ENCODE measurements around the gene HOXC6.

HOXC6 gene

GRCh38 chr12:54044425-54045103 is 16.3 kb downstream of the HOXC6 start:
- no peak for DNase-seq (ENCODE audit: low read depth)
- no peak for TF ChIP-seq CTCF (conservative IDR thresholded peaks at IDR 0.05; ENCODE audit: low read depth, low read length)
- no peak overlapping the region for H3K4me3 ChIP-seq (ENCODE audit: low read depth, low read length)

GRCh38 chr12:54045401-54045800 is 17.2 kb downstream of the HOXC6 start:
- no peak for DNase-seq (ENCODE audit: low read depth)
- no peak for TF ChIP-seq CTCF (conservative IDR thresholded peaks at IDR 0.05; ENCODE audit: low read depth, low read length)
- H3K4me3 ChIP-seq (ENCODE audit: low read depth, low read length) = no peak overlapping the region

DNA sequence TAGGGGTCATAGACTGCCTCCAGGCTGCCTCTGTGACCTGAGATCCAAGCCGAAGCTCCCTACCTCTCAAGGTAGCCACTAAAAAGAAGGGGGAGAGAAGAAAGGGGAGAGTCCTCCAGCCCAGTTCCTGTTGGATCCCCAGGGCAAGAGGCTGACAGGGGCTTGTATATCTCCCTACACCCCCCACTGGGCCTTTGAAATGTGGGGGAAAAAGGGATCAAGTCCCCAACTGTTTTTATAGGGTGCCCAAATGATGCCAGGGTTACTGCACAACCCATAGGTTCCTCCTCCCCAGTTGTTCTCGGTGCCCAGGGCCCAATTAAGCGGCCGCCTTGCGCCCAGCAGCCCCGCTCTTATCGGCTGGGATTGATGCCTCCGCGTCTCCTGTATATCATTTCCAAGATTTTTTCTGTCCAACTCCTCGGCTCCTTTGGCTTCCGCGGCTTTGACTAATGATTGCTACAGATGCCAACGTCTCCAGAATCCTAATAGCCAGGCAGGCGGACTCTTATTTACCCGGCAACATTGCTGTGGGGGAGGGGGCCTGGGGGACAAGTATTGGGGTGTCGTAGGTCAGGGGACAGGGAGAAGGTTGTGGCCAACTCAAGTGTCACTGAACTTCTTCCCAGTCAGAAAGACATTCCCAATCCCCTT is 17.8 kb downstream of the HOXC6 start:
- no peak for TF ChIP-seq CTCF (conservative IDR thresholded peaks at IDR 0.05; ENCODE audit: low read depth, low read length)
- no peak for DNase-seq (ENCODE audit: low read depth)
- no peak overlapping the region for H3K4me3 ChIP-seq (ENCODE audit: low read depth, low read length)

DNA sequence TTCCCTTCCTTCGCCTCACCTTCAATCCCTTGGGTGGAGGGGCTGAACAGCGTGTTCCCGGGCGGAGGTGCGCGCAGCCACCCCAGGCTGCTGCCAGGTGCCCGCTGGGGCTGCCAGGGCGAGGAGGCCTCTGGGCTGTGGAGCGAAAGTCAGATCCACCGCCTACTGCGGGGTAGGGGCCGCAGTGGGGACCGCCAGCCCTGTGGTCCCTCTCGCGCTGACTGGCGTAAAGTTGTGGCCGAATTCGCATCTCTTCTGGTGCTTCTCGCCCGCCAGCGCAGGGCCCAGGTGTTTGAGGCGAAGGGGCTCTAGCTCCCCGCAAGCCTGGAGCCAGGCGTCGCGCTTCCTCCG is 18.5 kb downstream of the HOXC6 start:
- DNase-seq (ENCODE audit: low read depth) = no peak
- no peak for TF ChIP-seq CTCF (conservative IDR thresholded peaks at IDR 0.05; ENCODE audit: low read depth, low read length)
- H3K4me3 ChIP-seq (ENCODE audit: low read depth, low read length) = no peak overlapping the region

DNA sequence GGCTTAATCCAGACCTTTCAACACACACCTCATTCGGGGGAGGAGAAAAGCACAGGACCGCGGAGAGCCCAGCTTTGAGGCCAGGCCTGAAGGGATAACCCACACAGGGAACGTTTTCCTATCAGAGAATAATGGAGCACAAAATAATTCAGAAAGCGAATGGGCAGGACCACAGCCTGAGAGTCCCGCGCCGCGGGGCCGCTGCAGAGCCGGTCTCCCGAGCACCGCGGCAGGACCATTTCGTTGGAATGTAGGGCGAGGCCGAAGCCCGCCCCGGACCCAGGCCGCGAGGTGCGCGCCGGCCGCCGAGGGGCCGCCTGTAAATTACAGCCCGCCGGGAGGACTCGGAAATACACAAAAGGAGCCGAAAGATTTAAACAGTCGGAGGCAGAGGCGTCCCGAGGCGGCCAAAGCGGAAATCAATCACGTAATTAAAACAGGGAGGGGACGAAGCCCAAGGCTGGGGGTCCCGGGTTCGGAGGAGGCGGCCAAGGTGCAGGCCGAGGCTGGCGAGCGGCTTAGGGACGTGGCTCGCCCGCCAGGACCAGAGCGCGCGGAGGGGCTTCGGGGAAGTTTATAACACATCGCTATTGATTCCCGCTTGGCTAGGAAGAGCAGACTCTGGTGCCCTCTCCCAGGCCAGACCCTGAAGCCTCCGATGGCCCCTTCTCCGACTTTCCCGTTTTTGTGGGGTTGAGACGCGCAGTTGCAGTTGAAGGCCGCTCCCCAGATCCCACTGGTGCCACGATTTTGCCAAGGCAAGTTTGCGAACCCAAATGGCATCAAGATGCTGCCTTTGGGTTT is 19.1 kb downstream of the HOXC6 start:
- H3K4me3 ChIP-seq (ENCODE audit: low read depth, low read length) = no peak overlapping the region
- no peak for TF ChIP-seq CTCF (conservative IDR thresholded peaks at IDR 0.05; ENCODE audit: low read depth, low read length)
- no peak for DNase-seq (ENCODE audit: low read depth)

DNA sequence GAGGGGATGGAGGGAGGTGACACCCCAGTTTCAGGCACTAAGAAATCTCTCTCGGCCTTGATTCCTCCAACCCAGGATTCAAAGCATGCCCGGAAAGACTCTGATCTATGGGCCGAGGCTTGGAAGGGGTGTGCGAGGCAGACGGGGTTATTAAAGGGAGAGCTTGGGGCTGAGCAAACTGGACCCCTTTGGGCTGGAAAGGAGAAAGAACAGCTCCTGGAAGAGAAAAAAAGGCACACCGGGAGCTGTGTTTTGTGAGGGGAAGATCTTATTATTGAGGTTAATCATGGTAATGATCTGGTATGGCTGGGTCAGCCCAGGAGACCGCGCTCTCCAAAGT is 19.7 kb downstream of the HOXC6 start:
- DNase-seq (ENCODE audit: low read depth) = no peak
- no peak for TF ChIP-seq CTCF (conservative IDR thresholded peaks at IDR 0.05; ENCODE audit: low read depth, low read length)

More for the DNA sequence above, 19.7 kb downstream of the HOXC6 start:
- H3K4me3 ChIP-seq (ENCODE audit: low read depth, low read length) = no peak overlapping the region

Measured in choroid plexus epithelial cell (primary cell).